ENCODE results near the gene PBX3. TPM values are rescaled to one million over a fixed set of nuclear protein-coding genes. Genes with fewer than 3 reads are reported as not detected.
A peak's percentile ranks its signal among the peaks of the same experiment; 100 is the strongest.

Gene PBX3
- total RNA-seq, 1 donor, result 27.6 TPM

DNA sequence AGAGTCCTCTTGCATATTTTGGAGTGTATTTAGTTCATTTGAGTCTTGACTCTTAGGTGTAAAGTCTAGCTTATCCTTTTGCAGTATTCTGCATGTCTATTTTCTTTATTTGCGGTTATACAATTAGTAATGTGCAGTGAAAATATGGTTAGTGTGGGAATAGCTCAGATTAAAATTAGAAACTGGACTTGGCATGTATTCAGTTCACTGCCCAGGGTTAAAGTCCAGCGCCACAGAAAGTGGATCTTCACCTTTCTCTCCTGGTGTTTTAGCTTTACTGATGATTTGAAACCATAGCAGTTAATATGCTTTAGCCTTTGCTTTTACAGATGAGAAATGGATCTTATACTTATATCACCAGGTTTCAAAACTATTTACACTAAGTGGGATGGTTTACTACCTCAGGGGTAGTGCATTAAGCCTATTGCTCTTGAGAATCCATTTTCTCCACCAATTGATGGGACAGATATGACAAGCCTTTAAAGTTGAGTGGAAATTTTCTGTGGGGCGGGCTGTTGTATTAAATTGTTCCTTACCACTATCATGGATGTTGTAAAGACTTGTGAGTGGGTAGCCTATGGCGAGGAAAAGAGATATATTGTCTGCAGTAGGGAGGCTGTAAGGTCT is 48.9 kb downstream of the PBX3 start:
- DNase-seq (ENCODE audit: low read depth), result no peak
- no peak for TF ChIP-seq CTCF (IDR thresholded peaks at IDR 0.05; ENCODE audit: insufficient read depth, low read depth, low read length)
- H3K4me3 ChIP-seq (ENCODE audit: low read depth, low read length), result no peak overlapping the region

DNA sequence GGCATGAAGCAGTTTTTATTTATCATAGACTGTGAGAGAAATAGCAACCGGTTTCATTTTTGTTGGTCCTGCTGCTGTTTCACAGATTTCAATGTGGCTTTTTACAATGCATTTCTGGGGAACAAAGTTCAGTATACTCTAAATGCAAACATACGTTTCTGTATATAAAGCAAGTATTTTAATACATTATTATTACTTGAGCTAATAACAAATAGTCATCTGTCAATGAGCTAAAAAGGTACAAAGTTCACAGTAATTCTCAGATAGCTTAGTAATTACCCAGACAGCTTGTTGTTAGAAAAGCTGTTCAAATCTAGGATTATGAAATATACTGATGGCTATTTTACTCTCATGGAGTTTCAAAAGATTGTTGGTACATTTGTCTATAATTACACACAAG is 50.8 kb downstream of the PBX3 start:
- H3K4me3 ChIP-seq (ENCODE audit: low read depth, low read length), result no peak overlapping the region
- DNase-seq (ENCODE audit: low read depth), result peak; percentile 25

GRCh38 chr9:125803526-125803925 is 56.4 kb downstream of the PBX3 start:
- no peak overlapping the region for H3K4me3 ChIP-seq (ENCODE audit: low read depth, low read length)
- no peak for DNase-seq (ENCODE audit: low read depth)
- no peak for TF ChIP-seq CTCF (IDR thresholded peaks at IDR 0.05; ENCODE audit: insufficient read depth, low read depth, low read length)

More for the DNA sequence above, 50.8 kb downstream of the PBX3 start:
- TF ChIP-seq CTCF (IDR thresholded peaks at IDR 0.05; ENCODE audit: insufficient read depth, low read depth, low read length), result no peak

DNA sequence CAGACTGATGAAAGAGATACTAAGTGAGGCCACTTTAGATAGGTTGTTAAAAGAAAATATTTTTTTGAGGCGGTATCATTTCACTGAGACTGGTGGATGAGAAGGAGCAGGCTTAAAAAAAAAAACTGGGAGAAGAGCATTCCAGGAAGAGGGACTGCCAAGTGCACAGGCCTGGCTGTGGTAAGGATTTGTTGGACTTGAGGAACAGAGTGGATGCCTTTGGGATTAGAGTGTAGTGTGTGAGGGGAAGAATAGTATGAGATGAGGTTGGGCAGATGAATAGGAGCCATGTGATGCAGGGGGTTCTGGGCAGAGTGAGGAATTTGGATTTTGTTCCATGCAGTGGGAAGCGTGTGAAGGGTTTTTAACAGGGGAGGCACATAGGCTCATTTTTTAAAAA is 57.9 kb downstream of the PBX3 start:
- DNase-seq (ENCODE audit: low read depth), result peak; percentile 69
- no peak for TF ChIP-seq CTCF (IDR thresholded peaks at IDR 0.05; ENCODE audit: insufficient read depth, low read depth, low read length)
- no peak overlapping the region for H3K4me3 ChIP-seq (ENCODE audit: low read depth, low read length)

GRCh38 chr9:125805586-125805985 is 58.4 kb downstream of the PBX3 start:
- no peak for TF ChIP-seq CTCF (IDR thresholded peaks at IDR 0.05; ENCODE audit: insufficient read depth, low read depth, low read length)
- no peak overlapping the region for H3K4me3 ChIP-seq (ENCODE audit: low read depth, low read length)
- DNase-seq (ENCODE audit: low read depth), result peak; percentile 33

DNA sequence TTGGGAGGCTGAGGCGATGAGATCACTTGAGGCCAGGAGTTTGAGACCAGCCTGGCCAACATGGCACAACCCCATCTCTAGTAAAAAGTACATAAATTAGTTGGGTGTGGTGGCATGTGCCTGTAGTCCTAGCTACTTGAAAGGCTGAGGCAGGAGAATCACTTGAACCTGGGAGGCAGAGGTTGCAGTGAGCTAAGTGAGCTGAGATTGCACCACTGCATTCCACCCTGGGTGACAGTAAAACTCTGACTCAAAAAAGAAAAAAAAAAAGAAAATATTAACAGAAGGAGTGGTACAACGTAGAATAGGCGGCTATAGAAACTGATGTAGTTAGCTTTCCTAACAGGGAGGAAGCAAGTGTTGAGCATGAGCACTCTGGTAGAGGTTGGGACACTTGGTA is 59.9 kb downstream of the PBX3 start:
- TF ChIP-seq CTCF (IDR thresholded peaks at IDR 0.05; ENCODE audit: insufficient read depth, low read depth, low read length), result no peak
- peak; percentile 57 for DNase-seq (ENCODE audit: low read depth)
- no peak overlapping the region for H3K4me3 ChIP-seq (ENCODE audit: low read depth, low read length)

DNA sequence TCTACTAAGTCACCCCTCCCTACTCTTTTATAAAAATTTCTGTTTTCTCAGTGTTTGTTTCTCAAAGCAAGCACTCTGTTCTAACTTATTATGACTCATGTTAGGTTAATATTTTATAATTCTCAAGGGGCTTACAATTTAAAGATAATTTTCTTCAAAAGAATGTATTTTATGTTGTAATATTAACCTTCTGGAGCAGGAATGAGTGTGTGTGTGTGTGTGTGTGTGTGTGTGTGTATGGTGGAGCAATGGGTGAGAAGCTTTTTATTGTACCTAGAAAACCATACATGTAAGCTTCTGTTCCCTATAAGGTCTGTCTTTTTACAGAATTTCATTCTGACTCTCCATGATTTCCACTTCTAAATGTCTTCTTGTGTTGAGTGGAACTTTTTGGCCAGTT is 63.0 kb downstream of the PBX3 start:
- TF ChIP-seq CTCF (IDR thresholded peaks at IDR 0.05; ENCODE audit: insufficient read depth, low read depth, low read length), result no peak
- H3K4me3 ChIP-seq (ENCODE audit: low read depth, low read length), result no peak overlapping the region
- DNase-seq (ENCODE audit: low read depth), result no peak
